ENCODE measurements around the gene FCER1G. TPM values are rescaled to one million over a fixed set of nuclear protein-coding genes. Genes with fewer than 3 reads are reported as not detected.

FCER1G gene
- total and polyA plus RNA-seq, 2 of the 8 experiments (the other 6 are each of a cell fraction or from before 2014, with no cell fraction given) = 1.6 TPM; not detected in 1

GRCh38 chr1:161227196-161227871 lies 12.2 kb downstream of the FCER1G start:
- Histone ChIP-seq H3K4ac (replicated peaks; ENCODE audit: insufficient read length, low read depth, low read length) (no peak overlapping the region), H2BK15ac (ENCODE audit: low read length) (no peak overlapping the region), H3K79me2 (ENCODE audit: control insufficient read depth in 1 of 2, insufficient read depth in 2 of 2, low read length in 2 of 2) (no peaks in the 10 kb centered on the region), H3K18ac (ENCODE audit: extremely low read depth, low read length) (no peak overlapping the region), H3K23me2 (ENCODE audit: low read depth, low read length) (peaks cover 8% of the 10 kb centered on the region), H3K27ac (ENCODE audit: low read depth, low read length) (no peak overlapping the region), H3K4me2 (ENCODE audit: insufficient read depth in 1 of 2, low read depth in 2 of 2, low read length in 2 of 2) (peak overlapping the region; percentile 87 to 94), H3K9me3 (ENCODE audit: insufficient read depth in 2 of 2, low read depth in 1 of 2, low read length in 1 of 2) (no peaks in the 10 kb centered on the region), H3K23ac (ENCODE audit: insufficient read length) (no peak overlapping the region), H3K4me1 (replicated peaks in 1 of 4; ENCODE audit: control insufficient read depth in 3 of 4, insufficient read depth in 4 of 4, low read length in 3 of 4) (peaks cover 2 to 6% (median 4%) of the 10 kb centered on the region in 4 experiments), H3K56ac (replicated peaks; ENCODE audit: insufficient read length, low read depth, low read length) (no peak overlapping the region), H2AFZ (ENCODE audit: low read length) (no peak overlapping the region), H2BK12ac (ENCODE audit: low read depth, low read length) (no peak overlapping the region), H2AK5ac (ENCODE audit: low read depth, low read length) (no peak overlapping the region), H3K9ac (replicated peaks in 1 of 4; ENCODE audit: extremely low read depth in 1 of 4, low read depth in 3 of 4, low read length in 3 of 4) (0 out of 7 replicates have a peak overlapping the region, but pooled peaks of 1 of the 4 experiments have one; percentile 13), H4K5ac (ENCODE audit: insufficient read length, low read depth, low read length) (no peak overlapping the region), H4K91ac (replicated peaks; ENCODE audit: insufficient read length, low read length) (no peak overlapping the region), H3K27me3 (replicated peaks in 1 of 4; ENCODE audit: control insufficient read depth in 3 of 4, extremely low read depth in 1 of 4, insufficient read depth in 3 of 4, low read length in 3 of 4) (no peaks in the 10 kb centered on the region), H3K14ac (ENCODE audit: insufficient read length) (no peak overlapping the region), H4K8ac (ENCODE audit: extremely low read depth, insufficient read depth, low read length) (no peak overlapping the region), H3K4me3 (ENCODE audit: extremely low read depth in 1 of 4, insufficient read depth in 2 of 4, low read depth in 3 of 4, low read length in 4 of 4) (peak overlapping the region in 1 of 4 experiments; percentile 90; a peak in 4 of 8 replicates), H2BK5ac (ENCODE audit: low read depth, low read length) (0 out of 2 replicates have a peak overlapping the region, but pooled peaks have one; percentile 1), H3K36me3 (ENCODE audit: control insufficient read depth in 2 of 4, insufficient read depth in 4 of 4, low read length in 3 of 4) (peaks cover 0 to 10% (median 8%) of the 10 kb centered on the region in 4 experiments; a peak in 5 of 8 replicates), H2BK20ac (ENCODE audit: low read length) (no peak overlapping the region), H3K79me1 (ENCODE audit: low read depth, low read length) (no peaks in the 10 kb centered on the region), H4K20me1 (replicated peaks in 1 of 2; ENCODE audit: control insufficient read depth in 1 of 2, insufficient read depth in 2 of 2, low read length in 2 of 2) (no peaks in the 10 kb centered on the region), H2BK120ac (replicated peaks; ENCODE audit: low read depth, low read length) (no peak overlapping the region)
- ChIA-PET CTCF (ENCODE audit: partially characterized antibody) (interaction anchor here (0.6 to 23.7 kb wide), 28 partner anchors 10 to 173 kb away, joined by 3 to 427 read pairs (median 12); partner anchors contain the start of genes ADAMTS4, FCER1G, NDUFS2 and NR1I3), POLR2A (ENCODE audit: partially characterized antibody) (interaction anchor here (0.9 to 2.2 kb wide), 8 partner anchors 25 to 142 kb away, joined by 3 to 26 read pairs (median 4); partner anchors contain the start of genes NDUFS2 and PCP4L1)
- DNase-seq (ENCODE audit: low read depth in 1 of 2, low spot score in 2 of 2) (peak in 1 of 2 experiments; percentile 91), FAIRE-seq (peak; percentile 36)
- 65% methylated on average over 11 of the region's 11 CpGs; no CpG with 5 or more reads in 1 of the 2 experiments for WGBS, 2 experiments (ENCODE audit: extremely low coverage in 1 of 2, insufficient coverage in 1 of 2, insufficient read length in 1 of 2, insufficient replicate concordance in 2 of 2, low coverage in 1 of 2, low lambda C conversion rate in 2 of 2, missing lambda C conversion rate in 1 of 2)
- TF ChIP-seq RAD21 (IDR thresholded peaks at IDR 0.05 in 1 of 2, conservative IDR thresholded peaks at IDR 0.05 in 1 of 2; ENCODE audit: low read depth in 2 of 2, low read length in 2 of 2) = peak; percentile 75 to 82
